ENCODE results near the gene KLHL26. TPM values are rescaled to one million over a fixed set of nuclear protein-coding genes. Genes with fewer than 3 reads are reported as not detected.

Gene KLHL26
- total and polyA plus RNA-seq, 2 donors = 2.5 to 12.5 TPM

DNA sequence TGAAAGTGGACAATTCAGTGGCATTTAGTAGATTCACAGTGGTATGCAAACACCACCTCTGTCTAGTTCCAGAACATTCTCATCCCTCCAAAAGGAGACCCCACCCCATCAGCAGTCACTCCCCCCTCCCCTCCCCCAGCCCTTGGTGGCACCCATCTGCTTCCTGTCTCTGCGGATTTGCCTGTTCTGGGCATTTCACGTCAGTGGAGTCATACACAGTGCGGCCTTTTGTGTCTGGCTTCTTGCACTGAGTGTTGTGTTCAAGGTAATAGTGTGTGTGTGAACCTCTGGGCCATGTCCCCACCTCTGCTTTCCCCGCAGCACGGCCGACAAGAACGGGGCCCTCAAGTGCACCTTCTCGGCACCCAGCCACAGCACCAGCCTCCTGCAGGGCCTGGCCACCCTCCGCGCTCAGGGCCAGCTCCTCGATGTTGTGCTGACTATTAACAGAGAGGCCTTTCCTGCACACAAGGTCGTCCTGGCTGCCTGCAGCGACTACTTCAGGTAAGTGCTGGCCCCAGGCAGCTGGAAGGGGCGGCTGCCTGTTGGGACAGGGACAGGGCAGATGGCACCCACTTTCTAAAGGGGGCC, 27.2 kb downstream of the KLHL26 start:
- Histone ChIP-seq H3K4me3 (ENCODE audit: low read depth, low read length) (no peak overlapping the region), H3K36me3 (ENCODE audit: insufficient read depth) (peaks cover 5% of the 10 kb centered on the region), H3K4me1 (ENCODE audit: insufficient read depth) (no peaks in the 10 kb centered on the region), H3K27ac (ENCODE audit: low read depth) (no peak overlapping the region)
- 79% methylated on average over 14 of the region's 14 CpGs for WGBS
- no peak for DNase-seq (ENCODE audit: extremely low spot score)

DNA sequence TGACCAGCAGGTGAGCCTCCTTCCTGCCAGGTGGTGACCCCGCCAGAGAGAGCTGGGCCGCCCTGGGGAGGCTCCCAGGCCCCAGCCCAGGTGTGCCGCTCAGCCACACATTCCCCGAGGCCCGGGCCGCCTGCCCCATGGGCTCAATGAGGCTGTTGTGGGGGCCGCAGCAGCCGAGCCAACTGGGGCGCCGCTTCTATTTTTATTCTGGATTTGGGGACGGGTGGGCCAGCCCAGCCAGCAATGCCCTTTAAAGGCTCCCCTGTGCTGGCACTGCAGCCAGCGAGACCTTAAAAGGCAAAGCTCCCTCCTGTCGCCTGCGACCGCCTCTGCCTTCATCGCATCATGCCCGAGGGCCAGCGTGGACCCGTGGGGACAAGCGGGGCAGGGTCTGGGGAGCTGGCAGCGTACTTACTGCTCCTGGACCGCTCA, 29.0 kb downstream of the KLHL26 start:
- H3K4me1 ChIP-seq (ENCODE audit: insufficient read depth) = no peaks in the 10 kb centered on the region
- no peak overlapping the region for H3K27ac ChIP-seq (ENCODE audit: low read depth)
- no peak overlapping the region for H3K4me3 ChIP-seq (ENCODE audit: low read depth, low read length)
- 57% methylated on average over 22 of the region's 22 CpGs for WGBS
- DNase-seq (ENCODE audit: extremely low spot score) = no peak
- peaks cover 8% of the 10 kb centered on the region for H3K36me3 ChIP-seq (ENCODE audit: insufficient read depth)

- H3K4me3 ChIP-seq (ENCODE audit: low read depth, low read length) = no peak overlapping the region
- DNase-seq (ENCODE audit: extremely low spot score) = no peak
- H3K36me3 ChIP-seq (ENCODE audit: insufficient read depth) = peaks cover 8% of the 10 kb centered on the region
- H3K27ac ChIP-seq (ENCODE audit: low read depth) = no peak overlapping the region
- WGBS = 66% methylated on average over 12 of the region's 12 CpGs
- H3K4me1 ChIP-seq (ENCODE audit: insufficient read depth) = no peaks in the 10 kb centered on the region
These were observed 29.5 kb downstream of the KLHL26 start for GRCh38 chr19:18666317-18666716.

- Histone ChIP-seq H3K27ac (ENCODE audit: low read depth) (no peak overlapping the region), H3K4me1 (ENCODE audit: insufficient read depth) (no peaks in the 10 kb centered on the region), H3K36me3 (ENCODE audit: insufficient read depth) (peaks cover 8% of the 10 kb centered on the region), H3K4me3 (ENCODE audit: low read depth, low read length) (no peak overlapping the region)
- 83% methylated on average over 5 of the region's 5 CpGs for WGBS
- no peak for DNase-seq (ENCODE audit: extremely low spot score)
These were observed 30.0 kb downstream of the KLHL26 start for GRCh38 chr19:18666784-18667183.

DNA sequence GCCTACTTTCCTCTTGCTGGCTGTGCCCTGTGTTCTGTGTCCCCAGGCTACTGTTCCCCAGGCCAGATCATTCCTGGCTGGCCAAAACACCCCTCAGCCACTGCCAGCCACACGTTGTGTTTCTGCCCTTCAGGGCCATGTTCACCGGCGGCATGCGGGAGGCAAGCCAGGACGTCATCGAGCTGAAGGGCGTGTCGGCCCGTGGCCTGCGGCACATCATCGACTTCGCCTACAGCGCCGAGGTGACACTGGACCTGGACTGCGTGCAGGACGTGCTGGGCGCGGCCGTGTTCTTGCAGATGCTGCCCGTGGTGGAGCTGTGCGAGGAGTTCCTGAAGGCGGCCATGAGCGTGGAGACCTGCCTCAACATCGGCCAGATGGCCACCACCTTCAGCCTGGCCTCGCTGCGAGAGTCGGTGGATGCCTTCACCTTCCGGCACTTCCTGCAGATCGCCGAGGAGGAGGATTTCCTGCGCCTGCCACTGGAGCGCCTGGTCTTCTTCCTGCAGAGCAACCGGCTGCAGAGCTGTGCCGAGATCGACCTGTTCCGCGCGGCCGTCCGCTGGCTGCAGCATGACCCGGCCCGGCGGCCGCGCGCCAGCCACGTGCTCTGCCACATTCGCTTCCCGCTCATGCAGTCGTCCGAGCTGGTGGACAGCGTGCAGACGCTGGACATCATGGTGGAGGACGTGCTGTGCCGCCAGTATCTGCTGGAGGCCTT, 30.9 kb downstream of the KLHL26 start:
- WGBS = 97% methylated on average over 55 of the region's 55 CpGs
- no peak for DNase-seq (ENCODE audit: extremely low spot score)
- H3K4me1 ChIP-seq (ENCODE audit: insufficient read depth) = no peaks in the 10 kb centered on the region
- H3K36me3 ChIP-seq (ENCODE audit: insufficient read depth) = peaks cover 8% of the 10 kb centered on the region
- no peak overlapping the region for H3K4me3 ChIP-seq (ENCODE audit: low read depth, low read length)
- no peak overlapping the region for H3K27ac ChIP-seq (ENCODE audit: low read depth)

GRCh38 chr19:18668252-18668631, 31.4 kb downstream of the KLHL26 start:
- WGBS = 98% methylated on average over 38 of the region's 38 CpGs
- H3K27ac ChIP-seq (ENCODE audit: low read depth) = no peak overlapping the region
- DNase-seq (ENCODE audit: extremely low spot score) = no peak
- peaks cover 8% of the 10 kb centered on the region for H3K36me3 ChIP-seq (ENCODE audit: insufficient read depth)
- H3K4me1 ChIP-seq (ENCODE audit: insufficient read depth) = no peaks in the 10 kb centered on the region
- H3K4me3 ChIP-seq (ENCODE audit: low read depth, low read length) = no peak overlapping the region

DNA sequence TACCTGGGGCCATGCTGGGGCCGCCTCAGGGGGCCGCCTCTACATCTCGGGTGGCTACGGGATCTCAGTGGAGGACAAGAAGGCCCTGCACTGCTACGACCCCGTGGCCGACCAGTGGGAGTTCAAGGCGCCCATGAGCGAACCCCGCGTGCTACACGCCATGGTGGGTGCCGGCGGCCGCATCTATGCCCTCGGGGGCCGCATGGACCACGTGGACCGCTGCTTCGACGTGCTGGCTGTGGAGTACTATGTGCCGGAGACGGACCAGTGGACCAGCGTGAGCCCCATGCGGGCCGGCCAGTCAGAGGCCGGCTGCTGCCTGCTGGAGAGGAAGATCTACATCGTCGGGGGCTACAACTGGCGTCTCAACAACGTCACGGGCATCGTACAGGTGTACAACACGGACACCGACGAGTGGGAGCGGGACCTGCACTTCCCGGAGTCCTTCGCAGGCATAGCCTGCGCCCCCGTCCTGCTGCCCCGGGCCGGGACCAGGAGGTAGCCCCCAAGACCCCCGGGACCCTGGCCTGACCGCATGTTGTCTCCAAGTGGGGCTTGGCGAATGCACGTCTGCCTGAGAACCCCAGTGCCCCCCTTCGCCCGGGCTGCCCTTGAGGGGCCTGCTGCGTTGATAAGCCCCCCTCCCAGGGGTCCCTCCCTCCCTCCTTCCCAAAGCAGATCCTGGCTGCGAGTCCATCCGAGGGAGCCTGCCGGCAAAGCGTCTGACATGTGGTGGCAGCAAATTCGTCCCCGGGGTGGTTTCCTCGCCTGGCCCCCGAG, 32.1 kb downstream of the KLHL26 start:
- Histone ChIP-seq H3K36me3 (ENCODE audit: insufficient read depth) (peaks cover 8% of the 10 kb centered on the region), H3K27ac (ENCODE audit: low read depth) (no peak overlapping the region), H3K4me3 (ENCODE audit: low read depth, low read length) (no peak overlapping the region), H3K4me1 (ENCODE audit: insufficient read depth) (no peaks in the 10 kb centered on the region)
- WGBS = 96% methylated on average over 58 of the region's 58 CpGs
- no peak for DNase-seq (ENCODE audit: extremely low spot score)

DNA sequence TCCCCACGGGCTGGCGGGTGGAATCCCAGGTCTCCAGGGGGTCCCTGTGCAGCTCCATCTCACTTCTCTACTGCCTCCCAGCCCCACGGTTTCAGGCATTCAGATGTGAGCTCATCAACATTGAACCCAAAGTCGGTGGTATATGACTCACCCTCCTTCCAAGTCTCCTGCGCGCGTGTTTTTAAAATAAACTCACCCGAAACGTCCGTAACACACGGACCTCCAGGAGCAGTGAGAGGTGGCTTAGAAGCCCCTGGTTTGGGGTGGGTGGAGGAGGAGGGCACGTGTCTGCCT, 32.6 kb downstream of the KLHL26 start:
- Histone ChIP-seq H3K4me3 (ENCODE audit: low read depth, low read length) (no peak overlapping the region), H3K4me1 (ENCODE audit: insufficient read depth) (no peaks in the 10 kb centered on the region), H3K27ac (ENCODE audit: low read depth) (no peak overlapping the region), H3K36me3 (ENCODE audit: insufficient read depth) (peaks cover 6% of the 10 kb centered on the region)
- DNase-seq (ENCODE audit: extremely low spot score) = no peak
- WGBS = 81% methylated on average over 12 of the region's 12 CpGs

- 89% methylated on average over 11 of the region's 11 CpGs for WGBS
- DNase-seq (ENCODE audit: extremely low spot score) = no peak
- Histone ChIP-seq H3K4me3 (ENCODE audit: low read depth, low read length) (no peak overlapping the region), H3K27ac (ENCODE audit: low read depth) (no peak overlapping the region), H3K36me3 (ENCODE audit: insufficient read depth) (peaks cover 6% of the 10 kb centered on the region), H3K4me1 (ENCODE audit: insufficient read depth) (no peaks in the 10 kb centered on the region)
These were observed 33.1 kb downstream of the KLHL26 start for GRCh38 chr19:18669883-18670282.

DNA sequence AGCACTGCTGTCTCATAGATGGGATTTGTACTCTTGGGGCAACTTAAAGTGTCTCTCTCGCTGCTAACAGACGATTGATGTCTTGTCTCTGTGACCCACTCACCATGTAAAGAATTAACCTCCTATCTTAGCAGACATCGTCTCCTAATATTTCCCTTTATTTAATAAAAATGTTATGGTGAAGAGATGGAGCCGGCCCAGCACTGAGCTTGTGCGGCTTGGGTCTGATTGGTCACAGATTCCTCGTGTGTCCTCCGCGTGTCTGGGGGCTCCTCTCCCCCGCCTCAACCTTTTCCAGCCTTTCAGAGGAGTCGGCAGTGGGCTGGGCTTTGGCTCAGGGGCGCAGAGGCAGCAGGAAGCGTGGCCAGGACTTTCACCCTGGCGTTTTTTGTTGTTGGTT, 33.5 kb downstream of the KLHL26 start:
- Histone ChIP-seq H3K36me3 (ENCODE audit: insufficient read depth) (peaks cover 6% of the 10 kb centered on the region), H3K4me3 (ENCODE audit: low read depth, low read length) (no peak overlapping the region), H3K27ac (ENCODE audit: low read depth) (no peak overlapping the region), H3K4me1 (ENCODE audit: insufficient read depth) (no peaks in the 10 kb centered on the region)
- WGBS = 84% methylated on average over 13 of the region's 13 CpGs
- no peak for DNase-seq (ENCODE audit: extremely low spot score)

DNA sequence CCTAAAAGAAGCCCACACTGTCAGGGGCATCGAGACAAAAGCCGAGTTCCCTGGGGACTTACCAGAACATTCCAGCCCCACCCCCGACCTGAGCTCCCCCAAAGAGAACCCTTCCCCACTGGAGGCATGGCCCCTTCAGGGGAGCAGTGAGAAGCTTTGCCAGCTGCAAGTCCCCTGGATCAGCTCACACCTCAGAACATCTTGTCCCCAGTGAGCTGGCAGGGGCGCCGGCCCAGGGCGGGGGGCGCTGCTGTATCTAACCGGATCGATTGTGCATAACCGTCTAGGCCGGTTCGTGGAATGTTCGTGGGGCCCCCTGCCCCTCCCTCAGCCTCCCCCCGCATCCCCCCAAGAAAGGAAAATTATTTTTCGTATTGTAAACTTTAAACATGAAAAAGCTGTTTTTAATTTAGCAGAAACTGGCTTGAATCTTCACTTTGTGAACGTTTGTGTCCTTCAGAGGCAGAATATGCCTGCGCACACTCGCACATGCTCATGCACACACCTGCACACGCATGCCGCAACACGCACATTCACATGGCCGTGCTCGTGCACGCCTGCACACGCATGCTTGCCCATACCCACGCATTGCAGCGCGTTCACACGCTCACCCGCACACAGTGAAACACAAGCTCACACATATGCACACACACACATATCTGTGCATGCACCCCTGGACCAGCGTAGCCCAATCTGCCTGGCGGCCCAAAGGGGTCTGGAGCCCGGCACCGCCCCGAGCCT, 34.6 kb downstream of the KLHL26 start:
- no peak for DNase-seq (ENCODE audit: extremely low spot score)
- WGBS = 74% methylated on average over 35 of the region's 35 CpGs
- Histone ChIP-seq H3K36me3 (ENCODE audit: insufficient read depth) (peaks cover 6% of the 10 kb centered on the region), H3K27ac (ENCODE audit: low read depth) (no peak overlapping the region), H3K4me1 (ENCODE audit: insufficient read depth) (no peaks in the 10 kb centered on the region), H3K4me3 (ENCODE audit: low read depth, low read length) (no peak overlapping the region)

- Histone ChIP-seq H3K4me3 (ENCODE audit: low read depth, low read length) (no peak overlapping the region), H3K4me1 (ENCODE audit: insufficient read depth) (no peaks in the 10 kb centered on the region), H3K36me3 (ENCODE audit: insufficient read depth) (peaks cover 6% of the 10 kb centered on the region), H3K27ac (ENCODE audit: low read depth) (no peak overlapping the region)
- WGBS = 45% methylated on average over 24 of the region's 24 CpGs
- DNase-seq (ENCODE audit: extremely low spot score) = no peak
These were observed 35.2 kb downstream of the KLHL26 start for GRCh38 chr19:18672044-18672451.

- WGBS = 41% methylated on average over 13 of the region's 13 CpGs
- DNase-seq (ENCODE audit: extremely low spot score) = no peak
- no peak overlapping the region for H3K27ac ChIP-seq (ENCODE audit: low read depth)
- H3K4me1 ChIP-seq (ENCODE audit: insufficient read depth) = peaks cover under 1% of the 10 kb centered on the region
- peaks cover 6% of the 10 kb centered on the region for H3K36me3 ChIP-seq (ENCODE audit: insufficient read depth)
- H3K4me3 ChIP-seq (ENCODE audit: low read depth, low read length) = no peak overlapping the region
These were observed 35.9 kb downstream of the KLHL26 start for GRCh38 chr19:18672606-18673337.
